Measurements from ENCODE around the gene IFT122.

DNA sequence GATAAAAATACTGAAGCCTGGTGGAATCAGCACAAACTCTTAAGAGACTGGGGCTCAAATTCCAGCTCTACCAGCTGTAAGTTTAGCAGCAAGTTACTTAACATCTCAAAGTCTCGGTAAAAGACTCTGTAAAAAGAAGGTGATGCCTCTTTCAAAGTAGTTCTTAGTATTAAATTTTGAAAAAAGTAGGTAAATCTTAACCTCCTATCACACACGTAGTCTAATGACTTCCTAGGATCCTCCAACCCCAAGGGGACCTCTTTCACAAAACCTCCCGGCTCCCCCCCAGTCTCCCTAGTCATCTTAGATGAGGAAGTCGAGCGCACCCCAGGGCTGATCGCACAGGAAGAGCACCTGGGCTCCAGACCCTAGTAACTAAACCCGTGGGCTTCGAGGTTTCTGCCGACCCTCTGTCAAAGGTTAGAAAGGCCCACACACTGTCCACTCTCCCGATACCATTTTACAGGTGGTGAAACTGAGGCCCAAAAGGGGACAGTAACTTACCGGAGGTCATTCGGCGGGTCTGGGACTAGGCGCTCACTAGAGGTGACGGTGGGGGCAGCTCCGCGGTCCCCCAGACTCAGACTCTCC, 703 bp upstream of the IFT122 start:
- TF ChIP-seq, protein P1, sequence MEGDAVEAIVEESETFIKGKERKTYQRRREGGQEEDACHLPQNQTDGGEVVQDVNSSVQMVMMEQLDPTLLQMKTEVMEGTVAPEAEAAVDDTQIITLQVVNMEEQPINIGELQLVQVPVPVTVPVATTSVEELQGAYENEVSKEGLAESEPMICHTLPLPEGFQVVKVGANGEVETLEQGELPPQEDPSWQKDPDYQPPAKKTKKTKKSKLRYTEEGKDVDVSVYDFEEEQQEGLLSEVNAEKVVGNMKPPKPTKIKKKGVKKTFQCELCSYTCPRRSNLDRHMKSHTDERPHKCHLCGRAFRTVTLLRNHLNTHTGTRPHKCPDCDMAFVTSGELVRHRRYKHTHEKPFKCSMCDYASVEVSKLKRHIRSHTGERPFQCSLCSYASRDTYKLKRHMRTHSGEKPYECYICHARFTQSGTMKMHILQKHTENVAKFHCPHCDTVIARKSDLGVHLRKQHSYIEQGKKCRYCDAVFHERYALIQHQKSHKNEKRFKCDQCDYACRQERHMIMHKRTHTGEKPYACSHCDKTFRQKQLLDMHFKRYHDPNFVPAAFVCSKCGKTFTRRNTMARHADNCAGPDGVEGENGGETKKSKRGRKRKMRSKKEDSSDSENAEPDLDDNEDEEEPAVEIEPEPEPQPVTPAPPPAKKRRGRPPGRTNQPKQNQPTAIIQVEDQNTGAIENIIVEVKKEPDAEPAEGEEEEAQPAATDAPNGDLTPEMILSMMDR (IDR thresholded peaks at IDR 0.05) = no peak
- TF ChIP-seq POLR2A (IDR thresholded peaks at IDR 0.05) = no peak
- TF ChIP-seq EP300 (IDR thresholded peaks at IDR 0.05) = no peak

All from tibial nerve (tissue), 4 donors.